HG02642 (cell line): ENCODE data around the gene LRRC74B.
"Not testable (repeated sequence)": the region's sequence is repeated elsewhere in the genome, so short reads cannot be mapped to it uniquely, and the experiment has no call there.

Experiments used
- ATAC-seq: cut with Tn5 transposase; IDR thresholded peaks from one replicate; pipeline ENCODE4 v1.9.1; 2021; ENCODE audit warnings: mild to moderate bottlenecking; ENCODE audit not compliant: unreplicated experiment, poor library complexity

Gene LRRC74B

DNA sequence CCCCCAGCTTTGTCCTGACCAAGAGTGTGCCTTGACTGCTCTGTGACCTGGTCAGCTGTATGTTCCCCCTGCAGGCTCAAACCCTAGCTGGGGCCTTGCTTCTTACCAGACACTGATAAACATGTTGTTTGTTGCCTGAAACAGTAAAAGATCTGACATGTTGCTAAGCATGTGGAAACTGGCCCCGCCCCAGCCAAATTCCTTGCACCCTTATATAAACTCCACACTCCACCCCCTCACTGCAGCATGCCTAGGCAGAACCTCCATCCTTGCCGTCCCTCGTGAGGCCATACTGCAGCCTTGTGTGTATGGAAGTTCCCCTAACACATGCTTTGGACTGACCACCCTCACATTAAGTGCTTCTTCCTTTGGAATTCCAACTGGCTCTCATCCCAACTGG, 27.3 kb downstream of the LRRC74B start:
- no peak for ATAC-seq

DNA sequence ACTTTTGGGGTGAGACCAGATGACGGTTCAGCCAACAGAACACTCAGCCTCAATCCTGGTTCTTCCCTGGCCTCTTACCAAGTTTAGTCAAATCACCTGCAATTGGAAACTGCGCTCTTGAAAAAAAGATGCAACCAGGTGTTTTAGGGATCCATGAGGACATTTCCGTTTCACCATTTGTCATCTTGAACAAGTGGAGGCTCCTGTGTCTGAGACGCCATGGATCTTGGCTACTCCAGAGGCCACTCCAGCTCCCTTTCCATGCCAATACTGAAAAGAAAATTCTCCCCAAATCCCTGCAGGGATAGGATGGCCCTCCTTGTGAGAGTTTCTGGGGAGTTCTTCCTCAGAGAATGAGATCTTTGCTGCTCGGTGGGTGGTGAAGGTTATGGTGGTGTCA, 27.7 kb downstream of the LRRC74B start:
- ATAC-seq, result no peak

DNA sequence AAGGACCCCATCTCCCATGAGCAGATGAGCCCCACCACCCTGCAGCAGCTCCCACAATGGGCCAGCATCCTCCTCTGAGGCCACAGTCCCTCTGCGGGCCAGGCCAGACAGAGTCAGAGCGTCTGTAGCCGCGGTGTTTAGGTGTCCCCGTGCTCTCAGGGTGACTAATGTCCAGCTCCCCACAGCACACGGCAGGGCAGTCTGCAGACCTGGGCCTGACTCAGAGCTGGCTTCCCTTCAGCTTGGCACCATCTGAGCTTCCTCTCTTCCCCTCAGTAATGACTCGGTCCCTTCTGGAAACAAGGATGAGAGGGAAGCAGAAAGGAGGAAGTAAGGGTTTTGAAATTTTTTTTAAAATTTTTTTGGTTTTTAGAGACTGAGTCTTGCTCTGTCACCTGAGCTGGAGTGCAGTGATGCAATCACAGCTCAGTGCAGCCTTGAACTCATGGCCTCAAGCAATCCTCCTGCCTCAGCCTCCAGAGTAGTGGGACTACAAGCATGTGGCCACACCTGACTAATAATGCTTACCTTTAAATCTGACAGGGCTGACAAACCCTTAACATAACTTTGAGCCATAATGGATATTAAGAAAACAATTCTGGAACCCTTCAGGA, 28.5 kb downstream of the LRRC74B start:
- ATAC-seq, result no peak

DNA sequence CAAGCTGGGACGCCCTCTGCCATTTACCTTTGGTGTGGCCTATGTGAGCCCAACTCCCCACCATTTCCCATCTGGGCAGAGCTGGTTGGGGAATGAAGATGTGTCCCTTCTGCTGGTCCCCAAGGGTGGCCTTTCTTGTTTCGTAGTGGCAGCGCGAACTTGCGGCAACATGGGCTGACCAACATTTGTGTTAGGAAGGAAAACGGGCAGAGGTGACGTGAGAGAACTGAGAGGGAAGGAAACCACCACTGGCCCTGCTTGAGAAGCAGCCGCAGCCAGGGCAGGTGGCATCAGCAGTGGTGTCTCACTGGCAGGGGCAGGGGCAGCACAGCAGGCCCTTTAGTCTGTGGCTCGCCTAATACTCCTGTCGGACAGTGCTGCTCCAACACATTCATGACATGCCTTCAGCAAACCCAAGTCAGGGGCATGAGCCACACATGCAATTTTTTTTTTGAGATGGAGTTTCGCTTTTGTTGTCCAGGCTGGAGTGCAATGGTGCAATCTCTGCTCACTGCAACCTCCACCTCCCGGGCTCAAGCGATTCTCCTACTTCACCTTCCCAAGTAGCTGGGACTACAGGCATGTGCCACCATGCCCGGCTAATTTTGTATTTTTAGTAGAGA, 29.9 kb downstream of the LRRC74B start:
- ATAC-seq, result no peak

DNA sequence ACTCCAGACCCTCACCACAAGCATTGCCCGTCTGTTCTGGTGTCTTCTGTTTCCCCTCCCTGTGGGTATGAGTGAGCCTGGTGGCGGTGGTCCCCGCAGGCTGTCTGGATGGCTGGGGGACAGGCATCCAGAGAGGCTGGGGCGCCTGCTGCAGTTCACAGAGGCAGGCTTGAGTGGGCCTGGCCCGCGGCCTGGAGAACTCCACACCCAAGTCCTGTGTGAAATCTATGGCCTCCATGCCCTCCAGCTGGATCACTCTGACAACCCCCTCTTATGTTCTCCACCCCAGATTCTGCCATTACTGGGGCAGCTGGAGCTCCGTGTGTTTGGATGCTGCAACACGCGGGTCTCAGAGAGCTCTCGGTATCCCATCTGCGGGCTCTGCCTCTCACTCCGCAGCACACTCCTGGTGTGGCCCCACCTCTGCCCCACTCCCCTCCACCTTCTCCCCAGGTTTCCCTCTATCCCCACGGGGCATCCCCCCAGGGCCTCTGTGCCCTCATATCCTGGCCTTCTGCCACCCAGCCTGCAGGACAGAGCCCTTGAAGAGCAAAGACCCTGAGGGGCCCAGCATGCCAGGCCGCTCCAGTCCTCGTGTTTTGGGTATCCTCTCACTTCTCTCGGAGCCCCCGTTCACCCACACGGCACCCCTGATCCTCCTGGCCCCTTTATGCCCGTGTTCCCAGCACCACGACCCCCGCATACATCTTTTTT, 31.3 kb downstream of the LRRC74B start:
- no peak for ATAC-seq

DNA sequence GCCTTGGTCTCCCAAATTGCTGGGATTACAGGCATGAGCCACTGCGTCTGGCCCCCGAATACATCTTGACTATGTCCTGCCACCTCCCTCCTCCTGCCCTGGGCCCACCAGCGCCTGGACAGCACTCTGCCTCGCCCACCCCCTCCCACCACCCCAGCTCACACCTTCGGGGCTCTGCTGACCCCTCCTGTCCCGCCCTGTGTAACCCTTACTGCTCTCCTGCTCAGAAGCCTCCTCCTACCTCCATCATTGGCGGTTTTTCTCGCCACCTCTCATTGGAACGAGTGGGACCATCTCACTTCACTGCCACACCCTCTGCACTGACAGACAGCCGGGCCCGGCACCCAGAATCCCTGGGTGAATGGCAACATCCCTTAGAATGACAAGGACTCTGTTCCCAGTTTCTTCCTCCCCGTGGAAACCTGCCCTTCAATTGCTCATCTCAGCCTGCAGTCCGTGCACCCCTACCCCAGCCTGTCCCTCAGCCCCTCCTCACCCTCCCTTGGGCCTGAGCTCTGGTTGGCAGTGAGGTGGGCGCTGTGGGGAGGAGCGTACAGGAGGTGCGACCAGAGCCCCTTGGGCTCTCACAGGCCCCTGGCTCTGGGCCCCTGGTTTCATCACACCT, 32.2 kb downstream of the LRRC74B start:
- no peak for ATAC-seq

DNA sequence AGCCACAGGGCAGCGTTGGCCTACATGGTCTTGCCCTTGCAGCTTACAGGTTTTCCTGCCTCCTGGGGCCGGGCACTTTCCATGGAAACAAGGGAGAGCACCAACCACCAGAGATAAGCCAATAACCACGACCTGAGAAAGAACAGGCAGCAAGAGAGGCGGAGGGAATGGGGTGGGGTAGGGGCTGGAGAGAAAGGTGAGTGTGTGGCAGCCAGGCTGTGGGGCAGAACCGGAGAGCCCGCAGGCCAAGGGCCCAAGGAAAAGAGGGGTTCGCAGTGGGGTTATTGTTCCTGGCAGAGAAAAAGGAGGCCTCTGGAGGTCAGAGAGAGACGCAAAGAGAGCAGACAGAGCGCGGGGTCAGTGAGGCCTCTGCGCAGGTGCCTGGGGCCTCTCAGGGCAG, 33.2 kb downstream of the LRRC74B start:
- ATAC-seq, result no peak

DNA sequence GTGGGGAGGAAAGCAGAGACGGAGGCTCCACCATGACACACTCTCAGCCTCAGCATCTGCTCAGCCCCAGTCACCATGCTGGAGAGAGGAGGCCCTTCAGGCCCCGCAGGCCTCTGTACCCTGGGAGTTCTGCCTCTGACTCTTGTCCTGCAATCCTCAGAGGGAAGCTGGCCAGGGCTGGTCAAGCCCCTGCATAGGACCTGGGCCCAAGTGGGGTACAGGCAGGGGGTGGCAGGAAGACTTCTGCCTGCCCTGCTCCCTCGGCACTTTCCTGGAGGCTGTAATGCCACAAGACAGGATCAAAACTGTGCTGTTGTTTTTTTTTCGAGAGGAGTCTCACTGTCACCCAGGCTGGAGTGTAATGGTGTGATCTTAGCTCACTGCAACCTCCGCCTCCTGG, 33.7 kb downstream of the LRRC74B start:
- ATAC-seq, result no peak

DNA sequence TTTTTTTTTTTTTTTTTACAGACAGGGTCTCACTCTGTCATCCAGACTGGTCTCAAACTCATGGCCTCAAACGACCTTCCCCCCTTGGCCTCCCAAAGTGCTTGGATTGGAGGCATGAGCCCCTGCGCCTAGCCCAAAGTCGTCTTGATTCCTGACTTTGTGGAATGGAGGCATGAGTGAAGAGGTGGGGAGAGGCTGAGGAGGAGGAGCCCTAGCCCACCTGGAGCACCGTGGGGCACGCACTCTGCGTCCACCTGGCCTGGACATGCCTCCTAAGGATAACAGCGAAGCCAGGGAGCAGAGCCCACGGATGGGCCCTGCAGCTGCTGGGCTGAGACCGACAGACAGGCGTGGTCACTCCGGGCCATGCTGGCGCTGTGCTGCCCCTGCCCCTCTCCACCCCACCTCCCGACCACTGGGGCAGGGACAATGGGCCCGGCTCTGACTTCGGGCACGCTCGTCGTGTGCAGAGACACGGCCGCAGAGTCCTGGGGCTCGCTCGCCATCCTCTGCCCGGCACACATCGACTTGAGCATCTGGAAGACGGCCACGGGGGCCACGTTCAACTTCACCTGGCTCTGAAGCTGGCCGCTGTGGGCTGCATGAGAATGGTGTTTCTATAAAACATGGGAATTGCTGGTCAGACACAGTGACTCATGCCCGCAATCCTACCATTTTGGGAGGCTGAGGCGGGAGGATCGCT, 34.8 kb downstream of the LRRC74B start:
- no peak for ATAC-seq

DNA sequence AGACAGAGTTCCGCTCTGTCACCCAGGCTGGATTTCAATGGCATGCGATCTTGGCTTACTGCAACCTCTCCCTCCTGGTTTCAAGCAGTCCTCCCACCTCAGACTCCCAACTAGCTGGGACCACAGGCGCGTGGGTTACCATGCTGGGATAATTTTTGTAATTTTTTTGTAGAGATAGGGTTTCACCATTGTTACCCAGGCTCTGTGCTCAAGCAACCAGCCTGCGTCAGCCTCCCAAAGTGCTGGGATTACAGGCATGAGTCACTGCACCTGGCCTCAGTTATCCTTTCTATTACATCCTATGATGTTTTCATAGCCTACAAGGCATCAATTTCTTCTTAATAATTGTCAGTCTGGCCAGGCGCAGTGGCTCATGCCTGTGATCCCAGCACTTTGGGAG, 36.5 kb downstream of the LRRC74B start:
- ATAC-seq, result no peak

DNA sequence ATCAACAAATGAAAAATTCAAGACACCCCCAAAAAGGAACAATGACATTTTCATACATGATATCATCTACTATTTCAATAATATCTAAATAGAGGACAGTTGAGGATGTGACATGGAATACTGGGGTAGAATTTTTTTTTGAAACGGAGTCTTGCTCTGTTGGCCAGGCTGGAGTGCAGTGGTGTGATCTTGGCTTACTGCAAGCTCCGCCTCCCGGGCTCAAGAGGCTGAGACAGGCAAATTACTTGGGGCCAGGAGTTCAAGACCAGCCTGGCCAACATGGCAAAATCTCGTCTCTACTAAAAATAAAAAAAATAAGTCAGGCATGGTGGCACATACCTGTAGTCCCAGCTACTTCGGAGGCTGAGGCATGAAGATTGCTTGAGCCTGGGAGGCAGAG, 41.4 kb downstream of the LRRC74B start:
- no peak for ATAC-seq

DNA sequence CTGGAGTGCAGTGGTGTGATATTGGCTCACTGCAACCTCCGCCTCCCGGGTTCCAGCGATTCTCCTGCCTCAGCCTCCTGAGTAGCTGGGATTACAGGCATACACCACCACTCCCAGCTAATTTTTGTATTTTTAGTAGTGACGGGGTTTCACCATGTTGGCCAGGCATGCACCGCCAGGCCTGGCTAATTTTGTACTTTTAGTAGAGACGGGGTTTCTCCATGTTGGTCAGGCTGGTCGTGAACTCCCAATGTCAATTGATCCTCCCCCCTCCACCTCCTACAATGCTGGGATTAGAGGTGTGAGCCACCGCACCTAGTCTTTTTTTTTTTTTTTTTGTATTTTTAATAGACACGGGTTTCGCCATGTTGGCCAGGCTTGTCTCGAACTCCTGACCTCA, 42.2 kb downstream of the LRRC74B start:
- not testable (repeated sequence) for ATAC-seq

DNA sequence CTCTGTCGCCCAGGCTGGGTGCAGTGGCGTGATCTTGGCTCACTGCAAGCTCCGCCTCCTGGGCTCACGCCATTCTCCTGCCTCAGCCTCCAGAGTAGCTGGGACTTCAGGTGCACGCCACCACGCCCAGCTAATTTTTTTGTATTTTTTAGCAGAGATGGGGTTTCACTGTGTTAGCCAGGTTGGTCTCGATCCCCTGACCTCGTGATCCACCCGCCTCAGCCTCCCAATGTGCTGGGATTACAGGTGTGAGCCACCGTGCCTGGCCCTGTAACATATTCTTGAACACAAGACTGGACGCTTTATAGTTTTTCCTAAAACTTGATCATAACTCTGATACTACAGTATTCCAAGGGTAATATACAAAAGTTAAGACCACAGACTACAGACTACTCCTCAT, 45.5 kb downstream of the LRRC74B start:
- not testable (repeated sequence) for ATAC-seq

DNA sequence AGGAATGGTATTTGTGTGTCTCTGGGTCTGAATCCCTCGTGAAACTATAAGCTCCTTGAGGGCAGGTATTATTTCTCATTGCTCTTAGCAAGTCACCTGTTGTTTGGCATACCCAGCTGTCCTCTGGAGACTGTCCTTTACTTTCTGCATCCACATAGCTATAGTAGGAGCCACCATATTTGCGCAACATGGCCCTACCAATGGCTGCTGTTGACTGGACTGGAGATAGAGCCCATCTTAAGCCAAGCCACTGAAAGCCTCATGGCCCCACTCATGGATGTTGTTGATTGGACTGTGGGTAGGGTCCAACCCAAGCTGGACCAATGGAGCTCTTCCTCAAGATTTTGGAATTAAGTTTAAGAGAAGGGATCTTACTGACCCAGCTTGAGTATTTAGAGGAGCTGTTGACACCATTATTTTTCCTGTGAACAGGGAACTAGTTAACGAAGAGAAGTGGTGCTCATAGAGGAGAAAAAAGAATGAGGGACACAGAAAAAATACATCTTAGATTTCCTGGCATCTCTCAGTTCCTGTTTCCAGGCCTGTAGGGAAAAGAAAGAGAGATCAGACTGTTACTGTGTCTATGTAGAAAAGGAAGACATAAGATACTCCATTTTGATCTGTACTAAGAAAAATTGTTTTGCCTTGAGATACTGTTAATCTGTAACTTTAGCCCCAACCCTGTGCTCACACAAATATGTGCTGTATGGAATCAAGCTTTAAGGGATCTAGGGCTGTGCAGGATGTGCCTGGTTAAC, 47.2 kb downstream of the LRRC74B start:
- no peak for ATAC-seq

DNA sequence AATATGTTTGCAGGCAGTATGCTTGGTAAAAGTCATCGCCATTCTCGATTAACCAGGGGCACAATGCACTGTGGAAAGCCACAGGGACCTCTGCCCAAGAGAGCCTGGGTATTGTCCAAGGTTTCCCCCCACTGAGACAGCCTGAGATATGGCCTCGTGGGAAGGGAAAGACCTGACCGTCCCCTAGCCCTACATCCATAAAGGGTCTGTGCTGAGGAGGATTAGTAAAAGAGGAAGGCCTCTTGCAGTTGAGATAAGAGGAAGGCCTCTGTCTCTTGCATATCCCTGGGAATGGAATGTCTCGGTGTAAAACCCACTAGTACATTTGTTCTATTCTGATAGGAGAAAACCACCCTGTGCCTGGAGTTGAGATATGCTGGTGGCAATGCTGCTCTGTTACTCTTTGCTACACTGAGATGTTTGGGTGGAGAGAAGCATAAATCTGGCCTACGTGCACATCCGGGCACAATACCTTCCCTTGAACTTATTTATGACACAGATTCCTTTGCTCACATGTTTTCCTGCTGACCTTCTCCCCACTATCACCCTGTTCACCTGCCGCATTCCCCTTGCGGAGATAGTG, 47.9 kb downstream of the LRRC74B start:
- not testable (repeated sequence) for ATAC-seq

DNA sequence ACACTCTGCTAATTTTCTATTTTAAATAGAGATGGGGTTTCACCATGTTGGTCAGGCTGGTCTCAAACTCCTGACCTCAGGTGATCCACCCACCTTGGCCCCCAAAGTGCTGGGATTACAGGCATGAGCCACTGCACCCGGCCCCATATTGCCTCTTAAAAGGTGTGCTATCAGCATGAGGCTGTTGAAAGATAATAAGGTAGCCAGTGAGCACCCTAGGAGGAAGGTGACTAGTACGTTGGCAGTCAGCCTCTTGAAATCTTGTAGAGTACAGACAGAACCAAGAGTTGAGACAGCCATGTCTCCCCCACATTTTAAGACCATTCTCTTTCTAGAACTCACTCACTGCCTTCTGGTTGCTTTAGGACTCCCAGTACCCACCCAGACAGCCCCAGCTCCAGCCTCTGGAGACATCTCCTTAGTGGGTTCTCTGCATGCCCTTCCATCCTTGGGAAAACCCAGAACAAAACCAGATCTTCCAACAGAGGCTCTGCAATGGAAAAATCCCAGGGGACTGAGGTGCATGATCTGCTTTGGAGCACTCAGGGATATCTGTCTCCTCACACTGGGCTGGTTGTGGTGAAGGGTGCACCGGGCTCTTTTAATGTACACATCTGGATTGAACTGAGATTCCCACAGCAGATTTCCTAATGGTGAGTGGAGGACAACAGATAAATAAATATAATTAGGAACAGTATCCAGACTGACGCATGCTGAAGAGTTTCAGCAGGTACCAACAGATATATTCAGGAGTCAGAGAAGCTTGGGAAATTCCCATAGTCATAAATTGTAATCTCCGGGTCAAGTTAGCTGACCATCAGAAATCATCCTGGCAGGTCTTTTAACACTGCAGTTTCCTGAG, 49.4 kb downstream of the LRRC74B start:
- ATAC-seq, result no peak

DNA sequence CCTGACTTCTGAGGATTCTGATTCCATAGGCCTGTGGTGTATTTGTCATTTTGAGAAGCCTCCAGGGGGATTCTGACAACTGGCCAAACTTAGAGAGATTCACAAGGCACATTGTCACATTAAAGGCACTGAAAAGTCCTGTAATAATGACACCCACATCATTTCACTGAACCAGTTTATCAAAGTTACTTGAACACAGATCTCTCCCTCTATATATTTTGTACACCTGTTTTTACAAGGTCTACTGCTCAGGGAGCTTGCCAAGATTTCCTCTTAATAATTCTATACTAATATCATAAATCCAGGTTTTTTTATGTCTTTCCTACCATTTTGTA, 50.0 kb downstream of the LRRC74B start:
- no peak for ATAC-seq

DNA sequence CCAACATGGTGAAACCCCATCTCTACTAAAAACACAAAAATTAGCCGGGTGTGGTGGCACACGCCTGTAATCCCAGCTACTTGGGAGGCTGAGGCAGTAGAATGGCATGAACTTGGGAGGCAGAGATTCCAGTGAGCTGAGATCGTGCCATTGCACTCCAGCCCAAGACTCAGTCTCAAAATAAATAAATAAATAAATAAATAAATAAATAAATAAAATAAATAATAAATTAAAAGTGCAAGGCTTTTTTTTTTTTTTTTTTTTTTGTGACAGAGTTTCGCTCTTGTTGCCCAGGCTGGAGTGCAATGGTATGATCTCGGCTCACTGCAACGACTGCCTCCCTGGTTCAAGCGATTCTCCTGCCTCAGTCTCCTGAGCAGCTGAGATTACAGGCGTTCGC, 51.1 kb downstream of the LRRC74B start:
- not testable (repeated sequence) for ATAC-seq

DNA sequence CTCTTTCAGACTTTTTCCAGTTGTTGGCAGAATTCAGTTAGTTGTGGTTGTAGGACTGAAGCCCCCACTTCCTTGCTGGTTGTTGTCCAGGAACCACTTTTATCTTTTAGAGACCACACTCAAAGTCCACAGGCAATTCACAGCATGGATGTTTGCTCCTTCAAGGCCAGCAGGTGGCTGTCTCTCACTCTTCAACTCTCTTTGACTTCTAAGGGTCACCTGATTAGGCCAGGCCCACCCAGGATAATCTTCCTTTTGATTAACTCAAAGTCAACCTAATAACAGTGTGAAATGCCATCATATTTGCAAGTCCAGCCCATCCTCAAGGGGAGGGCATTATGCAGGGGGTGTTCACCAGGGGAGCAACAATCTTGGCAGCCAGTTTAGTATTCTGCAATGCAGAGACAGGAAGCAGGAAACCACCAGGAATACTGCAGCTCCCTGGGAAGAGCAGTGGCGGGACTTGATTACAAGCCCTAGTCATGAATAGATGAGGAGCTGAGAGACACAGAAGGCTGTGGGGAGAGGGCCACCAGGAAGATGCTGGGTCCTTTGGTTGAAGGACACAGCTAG, 52.4 kb downstream of the LRRC74B start:
- ATAC-seq, result no peak
